ENCODE measurements around the gene NPEPPS.

NPEPPS gene

GRCh38 chr17:47620503-47621245, 89.8 kb downstream of the NPEPPS start:
- peaks cover 65 to 77% of the 10 kb centered on the region in 2 experiments for H3K36me3 ChIP-seq (ENCODE audit: control insufficient read depth in 2 of 2, insufficient read depth in 1 of 2, low read length in 2 of 2)
- CTCF ChIA-PET = interaction anchor here (0.7 to 2.3 kb wide), 3 partner anchors 30 to 391 kb away, joined by 3 to 8 read pairs (median 6); partner anchors contain the start of gene KPNB1
- TF ChIP-seq ZNF133 (tag by site-specific recombination; IDR thresholded peaks at IDR 0.05) (no peak), ZNF692 (tag by site-specific recombination; IDR thresholded peaks at IDR 0.05) (no peak), ZBTB11 (tag by site-specific recombination; conservative IDR thresholded peaks at IDR 0.05; ENCODE audit: low read depth) (no peak), OSR2 (tag by site-specific recombination; IDR thresholded peaks at IDR 0.05) (no peak), ZNF830 (tag by site-specific recombination; IDR thresholded peaks at IDR 0.05; ENCODE audit: low read depth) (no peak), ZNF121 (tag by site-specific recombination; IDR thresholded peaks at IDR 0.05) (peak; percentile 62; the same call in 1 of the 2 replicates)
- no peaks in the 10 kb centered on the region for H3K9me3 ChIP-seq (ENCODE audit: control insufficient read depth, insufficient read depth, low read depth, low read length)
- POLR2A ChIA-PET = interaction anchor here (0.8 to 3.1 kb wide), 3 partner anchors 12 to 29 kb away, joined by 5 to 20 read pairs (median 11); partner anchors contain the start of gene KPNB1
- no peak overlapping the region; the same call in 1 of the 2 replicates for H3K27ac ChIP-seq (ENCODE audit: extremely low read depth, low read depth, low read length)
- H3K4me1 ChIP-seq (ENCODE audit: control insufficient read depth, insufficient read depth, low read length) = peaks cover 13% of the 10 kb centered on the region
- no peak overlapping the region for H3K4me3 ChIP-seq (ENCODE audit: low read depth, low read length)

GRCh38 chr17:47621293-47622179, 90.6 kb downstream of the NPEPPS start:
- H3K4me3 ChIP-seq (ENCODE audit: low read depth, low read length) = no peak overlapping the region
- CTCF ChIA-PET = interaction anchor here (0.6 to 2.3 kb wide), 7 partner anchors 10 to 625 kb away, joined by 3 to 8 read pairs (median 3); partner anchors contain the start of gene KPNB1
- no peaks in the 10 kb centered on the region for H3K9me3 ChIP-seq (ENCODE audit: control insufficient read depth, insufficient read depth, low read depth, low read length)
- H3K36me3 ChIP-seq (ENCODE audit: control insufficient read depth in 2 of 2, insufficient read depth in 1 of 2, low read length in 2 of 2) = peaks cover 62 to 72% of the 10 kb centered on the region in 2 experiments
- peaks cover 13% of the 10 kb centered on the region for H3K4me1 ChIP-seq (ENCODE audit: control insufficient read depth, insufficient read depth, low read length)
- POLR2A ChIA-PET = interaction anchor here (0.6 to 1.5 kb wide), 6 partner anchors 9 to 129 kb away, joined by 3 to 11 read pairs (median 4); partner anchors contain the start of gene KPNB1
- peak overlapping the region; percentile 57 for H3K27ac ChIP-seq (ENCODE audit: extremely low read depth, low read depth, low read length)
- TF ChIP-seq ZNF311 (tag by site-specific recombination; IDR thresholded peaks at IDR 0.05; ENCODE audit: borderline replicate concordance) (no peak), ZSCAN16 (tag by site-specific recombination; IDR thresholded peaks at IDR 0.05) (no peak), ZNF16 (tag by site-specific recombination; IDR thresholded peaks at IDR 0.05; ENCODE audit: low read depth) (no peak), ZNF138 (tag by site-specific recombination; IDR thresholded peaks at IDR 0.05; ENCODE audit: borderline replicate concordance) (no peak), SP2 (tag by site-specific recombination; IDR thresholded peaks at IDR 0.05) (peak; percentile 25; the same call in 1 of the 2 replicates), ZNF423 (tag by site-specific recombination; IDR thresholded peaks at IDR 0.05) (no peak), ZFP37 (tag by site-specific recombination; IDR thresholded peaks at IDR 0.05) (peak; percentile 66; the same call in 1 of the 2 replicates), ZNF174 (tag by site-specific recombination; IDR thresholded peaks at IDR 0.05) (no peak), ZNF560 (tag by site-specific recombination; IDR thresholded peaks at IDR 0.05; ENCODE audit: borderline replicate concordance) (no peak), ZNF660 (tag by site-specific recombination; IDR thresholded peaks at IDR 0.05) (peak; percentile 58; the same call in 1 of the 2 replicates), ZBTB26 (tag by site-specific recombination; optimal IDR thresholded peaks at IDR 0.05) (no peak), ZNF518A (tag by site-specific recombination; conservative IDR thresholded peaks at IDR 0.05; ENCODE audit: low read depth) (no peak), ZNF426 (tag by site-specific recombination; IDR thresholded peaks at IDR 0.05) (no peak)

Measured in HEK293 (cell line).